Calu3 (cell line): ENCODE measurements around the gene OPCML. TPM values are rescaled to one million over a fixed set of nuclear protein-coding genes. Genes with fewer than 3 reads are reported as not detected.

Experiments used
- BruUV-seq: library from RNA; stranded (reverse); fragments of 400-500 nt; replicated peaks from 2 replicates; lab custom pipeline; 2021; lab: Mats Ljungman, UMichigan
- CTCF ChIA-PET: fragments of 300-600 bp; sonication (Branson Sonifier 250); formaldehyde crosslinking; loops from one replicate; lab custom pipeline; 2022; ENCODE audit warnings: antibody characterized with exemption; lab: Charles Lee
- DNase-seq: peaks from one replicate; pipeline ENCODE4 v3.0.0; 2022
- H3K27ac Mint-ChIP-seq: one replicate; pipeline ENCODE4 v1.8.0; 2022; ENCODE audit warnings: mixed read lengths; ENCODE audit not compliant: unreplicated experiment
- H3K27me3 Mint-ChIP-seq: one replicate; pipeline ENCODE4 v1.8.0; 2022; ENCODE audit warnings: mixed read lengths; ENCODE audit not compliant: unreplicated experiment
- H3K36me3 Mint-ChIP-seq: one replicate; pipeline ENCODE4 v1.8.0; 2022; ENCODE audit warnings: mild to moderate bottlenecking, moderate library complexity, mixed read lengths; ENCODE audit not compliant: insufficient read depth, unreplicated experiment
- H3K4me1 Mint-ChIP-seq: one replicate; pipeline ENCODE4 v1.8.0; 2022; ENCODE audit warnings: mild to moderate bottlenecking, low read depth, mixed read lengths; ENCODE audit not compliant: unreplicated experiment
- H3K4me3 Mint-ChIP-seq: one replicate; pipeline ENCODE4 v1.8.0; 2022; ENCODE audit warnings: mild to moderate bottlenecking, low read depth, moderate library complexity, mixed read lengths; ENCODE audit not compliant: unreplicated experiment
- H3K9me3 Mint-ChIP-seq: one replicate; pipeline ENCODE4 v1.8.0; 2022; ENCODE audit warnings: low read depth, mixed read lengths; ENCODE audit not compliant: unreplicated experiment
- intact Hi-C: fragments of 100-400 bp; cut with micrococcal nuclease; formaldehyde crosslinking; loops from one replicate; pipeline ENCODE4 v1.10.0; 2022; ENCODE audit not compliant: unreplicated experiment
- total RNA-seq: library from RNA; stranded (reverse); gene quantifications from 2 replicates; pipeline ENCODE4 v1.2.3, GENCODE V29; 2022
- TF ChIP-seq, protein P1 (sequence below): fragments of 200-600 bp; IDR thresholded peaks from one replicate; pipeline ENCODE4 v1.8.0; 2022; ENCODE audit warnings: antibody characterized with exemption; ENCODE audit not compliant: unreplicated experiment

Gene OPCML
- total RNA-seq, 1 experiment from 2014 or later, result not detected

DNA sequence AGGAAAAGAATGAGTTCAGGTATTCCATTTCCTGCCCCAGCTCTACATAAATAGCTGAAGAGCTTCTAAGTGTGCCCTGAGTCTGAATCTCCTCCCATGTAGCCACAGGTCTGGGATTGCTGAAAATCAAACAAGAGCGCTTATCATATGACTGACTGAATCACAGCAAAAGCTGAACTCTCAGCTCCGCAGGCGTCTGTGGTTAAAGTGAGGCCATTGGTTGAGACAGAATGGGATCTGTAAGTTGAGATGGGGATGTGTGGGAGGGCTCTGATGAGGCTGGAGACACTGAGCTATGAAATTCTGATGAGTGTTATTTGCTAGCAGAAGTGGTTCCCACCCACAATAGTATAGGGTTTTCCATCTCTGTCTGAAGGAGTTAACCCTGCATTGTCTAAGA lies 637.0 kb downstream of the OPCML start:
- BruUV-seq, result no TSS peak
- Mint-ChIP-seq H3K9me3 (peaks cover 13% of the 10 kb centered on the region), H3K27ac (no peak overlapping the region), H3K4me3 (no peak overlapping the region), H3K27me3 (no peaks in the 10 kb centered on the region), H3K36me3 (no peaks in the 10 kb centered on the region), H3K4me1 (no peaks in the 10 kb centered on the region)
- TF ChIP-seq, protein P1, sequence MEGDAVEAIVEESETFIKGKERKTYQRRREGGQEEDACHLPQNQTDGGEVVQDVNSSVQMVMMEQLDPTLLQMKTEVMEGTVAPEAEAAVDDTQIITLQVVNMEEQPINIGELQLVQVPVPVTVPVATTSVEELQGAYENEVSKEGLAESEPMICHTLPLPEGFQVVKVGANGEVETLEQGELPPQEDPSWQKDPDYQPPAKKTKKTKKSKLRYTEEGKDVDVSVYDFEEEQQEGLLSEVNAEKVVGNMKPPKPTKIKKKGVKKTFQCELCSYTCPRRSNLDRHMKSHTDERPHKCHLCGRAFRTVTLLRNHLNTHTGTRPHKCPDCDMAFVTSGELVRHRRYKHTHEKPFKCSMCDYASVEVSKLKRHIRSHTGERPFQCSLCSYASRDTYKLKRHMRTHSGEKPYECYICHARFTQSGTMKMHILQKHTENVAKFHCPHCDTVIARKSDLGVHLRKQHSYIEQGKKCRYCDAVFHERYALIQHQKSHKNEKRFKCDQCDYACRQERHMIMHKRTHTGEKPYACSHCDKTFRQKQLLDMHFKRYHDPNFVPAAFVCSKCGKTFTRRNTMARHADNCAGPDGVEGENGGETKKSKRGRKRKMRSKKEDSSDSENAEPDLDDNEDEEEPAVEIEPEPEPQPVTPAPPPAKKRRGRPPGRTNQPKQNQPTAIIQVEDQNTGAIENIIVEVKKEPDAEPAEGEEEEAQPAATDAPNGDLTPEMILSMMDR, result no peak
- CTCF ChIA-PET, result no interaction called here
- DNase-seq, result no peak
- intact Hi-C loops, result no loop called here

DNA sequence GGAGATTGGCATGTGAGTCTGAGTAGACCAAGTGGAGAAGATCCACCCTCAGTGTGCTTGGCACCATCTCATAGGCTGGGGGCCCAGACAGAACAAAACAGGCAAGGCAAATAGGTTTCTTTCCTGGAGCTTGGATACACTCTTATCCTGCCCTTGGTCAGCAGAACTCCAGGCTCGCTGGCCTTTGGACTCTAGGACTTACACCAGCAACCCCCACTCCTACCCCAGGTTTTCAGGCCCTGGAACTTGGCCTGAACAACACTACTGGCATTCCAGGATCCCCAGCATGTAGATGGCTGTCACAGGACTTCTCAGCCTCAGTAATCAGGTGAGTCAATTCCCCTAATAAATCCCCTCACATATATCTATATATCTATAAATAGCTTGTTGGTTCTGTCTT lies 637.7 kb downstream of the OPCML start:
- H3K27ac Mint-ChIP-seq, result no peak overlapping the region
- intact Hi-C loops, result no loop called here
- CTCF ChIA-PET, result no interaction called here
- no peaks in the 10 kb centered on the region for H3K27me3 Mint-ChIP-seq
- peaks cover 15% of the 10 kb centered on the region for H3K9me3 Mint-ChIP-seq
- no TSS peak for BruUV-seq
- TF ChIP-seq, protein P1, result no peak
- no peaks in the 10 kb centered on the region for H3K36me3 Mint-ChIP-seq
- DNase-seq, result no peak
- no peaks in the 10 kb centered on the region for H3K4me1 Mint-ChIP-seq
- H3K4me3 Mint-ChIP-seq, result no peak overlapping the region

DNA sequence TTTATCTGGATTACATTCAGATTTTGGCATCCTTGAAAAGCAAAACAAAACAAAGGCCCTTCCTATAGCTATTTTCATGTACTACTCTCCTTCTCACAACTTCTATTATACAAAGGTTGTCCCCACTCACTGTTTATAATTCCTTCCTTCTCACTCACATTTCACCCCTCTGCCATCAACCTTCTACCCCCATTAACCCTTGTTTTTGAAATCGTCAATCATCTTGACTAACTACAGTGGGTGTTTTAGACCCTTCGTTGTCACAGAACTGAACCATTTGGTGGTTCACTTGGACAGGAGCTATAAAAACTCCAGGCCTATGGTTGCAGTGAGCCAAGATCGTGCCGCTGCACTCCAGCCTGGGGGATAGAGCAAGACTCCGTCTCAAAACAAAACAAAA lies 639.4 kb downstream of the OPCML start:
- H3K27me3 Mint-ChIP-seq, result no peaks in the 10 kb centered on the region
- peaks cover 13% of the 10 kb centered on the region for H3K9me3 Mint-ChIP-seq
- H3K36me3 Mint-ChIP-seq, result no peaks in the 10 kb centered on the region
- no TSS peak for BruUV-seq
- TF ChIP-seq, protein P1, result no peak
- no peak overlapping the region for H3K27ac Mint-ChIP-seq
- CTCF ChIA-PET, result no interaction called here
- H3K4me1 Mint-ChIP-seq, result no peaks in the 10 kb centered on the region
- intact Hi-C loops, result no loop called here
- no peak overlapping the region for H3K4me3 Mint-ChIP-seq
- no peak for DNase-seq

DNA sequence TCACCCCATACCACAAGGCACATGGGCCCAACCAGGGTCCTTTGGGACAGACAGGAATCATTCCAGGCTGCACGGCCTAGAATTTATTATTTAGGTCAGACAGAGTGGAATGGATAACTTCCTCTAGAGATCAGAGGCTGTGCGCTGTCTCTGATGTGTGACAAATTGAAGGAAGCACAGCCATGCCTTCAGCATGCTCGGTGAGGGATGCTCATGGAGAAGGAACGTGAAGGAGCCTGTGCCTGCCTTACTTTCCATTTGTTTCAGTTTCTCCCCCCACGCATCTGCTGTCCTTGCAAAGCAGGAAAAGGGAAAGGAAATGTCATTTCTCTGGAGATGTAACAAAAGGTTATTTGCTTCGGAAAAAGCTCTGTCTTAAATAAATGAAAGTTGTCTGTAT lies 644.1 kb downstream of the OPCML start:
- Mint-ChIP-seq H3K36me3 (no peaks in the 10 kb centered on the region), H3K4me3 (no peak overlapping the region), H3K4me1 (no peaks in the 10 kb centered on the region), H3K27ac (no peak overlapping the region), H3K27me3 (no peaks in the 10 kb centered on the region), H3K9me3 (peaks cover 14% of the 10 kb centered on the region)
- BruUV-seq, result no TSS peak
- TF ChIP-seq, protein P1, result no peak
- intact Hi-C loops, result no loop called here
- no peak for DNase-seq
- CTCF ChIA-PET, result no interaction called here

DNA sequence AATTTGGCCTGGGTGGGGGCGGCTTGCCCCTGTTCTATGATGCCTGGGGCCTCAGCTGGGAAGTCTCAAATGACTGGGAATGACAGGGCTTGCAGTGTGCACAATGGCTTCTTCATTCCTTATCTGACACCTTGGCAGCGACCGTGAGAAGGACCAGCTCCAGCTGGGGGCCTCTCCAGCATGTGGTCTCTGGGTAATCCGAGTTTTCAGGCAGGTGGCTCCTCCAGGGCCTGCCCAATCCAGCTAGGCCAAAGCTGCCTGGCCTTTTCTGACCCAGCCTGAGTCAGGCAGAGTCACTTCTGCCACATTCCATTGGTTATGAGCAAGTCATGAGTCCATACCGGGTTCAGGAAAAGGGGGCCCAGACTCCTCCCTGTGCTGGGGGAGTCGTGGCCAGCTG lies 646.0 kb downstream of the OPCML start:
- Mint-ChIP-seq H3K27ac (no peak overlapping the region), H3K4me1 (no peaks in the 10 kb centered on the region), H3K27me3 (no peaks in the 10 kb centered on the region), H3K4me3 (no peak overlapping the region), H3K9me3 (peaks cover 18% of the 10 kb centered on the region), H3K36me3 (no peaks in the 10 kb centered on the region)
- intact Hi-C loops, result no loop called here
- TF ChIP-seq, protein P1, result no peak
- DNase-seq, result no peak
- CTCF ChIA-PET, result no interaction called here
- BruUV-seq, result no TSS peak
